Activated naive CD4-positive, alpha-beta T cell treated with Interleukin-2 at 50 U/mL for 16 hours (primary cell): Measurements from ENCODE around the gene SLC66A1.
"Not testable (repeated sequence)": the region's sequence is repeated elsewhere in the genome, so short reads cannot be mapped to it uniquely, and the experiment has no call there.

Experiments used
- DNase-seq: peaks from one replicate; pipeline ENCODE4 v3.0.0-alpha.2; 2020

The SLC66A1 gene

GRCh38 chr1:19311931-19312781, at the start of gene SLC66A1, which contains the start of gene AKR7A2:
Gene SLC66A1, plus strand, starts transcription at chr1:19312326. Its CDS starts 5,352 bp downstream, at chr1:19317678.
Gene AKR7A2, minus strand, starts transcription at chr1:19312144. Its CDS starts 20 bp downstream, at chr1:19312124.
- peak; percentile 90 for DNase-seq

- no peak for DNase-seq
Observed at GRCh38 chr1:19262744-19263143, 49.4 kb upstream of the SLC66A1 start.

- no peak for DNase-seq
Observed at GRCh38 chr1:19268445-19268844, 43.7 kb upstream of the SLC66A1 start.

- DNase-seq: not testable (repeated sequence)
Observed at GRCh38 chr1:19269427-19270342, 42.4 kb upstream of the SLC66A1 start.

GRCh38 chr1:19270343-19270730, 41.8 kb upstream of the SLC66A1 start:
- DNase-seq: not testable (repeated sequence)

GRCh38 chr1:19272064-19272463, 40.1 kb upstream of the SLC66A1 start:
- no peak for DNase-seq

GRCh38 chr1:19273106-19273843, 38.9 kb upstream of the SLC66A1 start:
- DNase-seq: no peak

- not testable (repeated sequence) for DNase-seq
Observed at GRCh38 chr1:19273844-19274531, 38.1 kb upstream of the SLC66A1 start.

GRCh38 chr1:19274636-19275035, 37.5 kb upstream of the SLC66A1 start:
- no peak for DNase-seq

- no peak for DNase-seq
Observed at GRCh38 chr1:19283891-19284290, 28.2 kb upstream of the SLC66A1 start.

GRCh38 chr1:19284881-19285280, 27.2 kb upstream of the SLC66A1 start:
- no peak for DNase-seq

- DNase-seq: not testable (repeated sequence)
Observed at GRCh38 chr1:19285366-19285765, 26.8 kb upstream of the SLC66A1 start.

GRCh38 chr1:19285807-19286206, 26.3 kb upstream of the SLC66A1 start:
- not testable (repeated sequence) for DNase-seq

- no peak for DNase-seq
Observed at GRCh38 chr1:19287436-19288185, 24.5 kb upstream of the SLC66A1 start.

- DNase-seq: peak; percentile 71
Observed at GRCh38 chr1:19288324-19289241, 23.5 kb upstream of the SLC66A1 start, which contains the start of gene AKR7A3. Gene AKR7A3, minus strand, starts transcription at chr1:19288770. Its CDS starts 61 bp downstream, at chr1:19288709.

- DNase-seq: no peak
Observed at GRCh38 chr1:19289244-19289643, 22.9 kb upstream of the SLC66A1 start.

GRCh38 chr1:19294638-19295037, 17.5 kb upstream of the SLC66A1 start:
- no peak for DNase-seq

GRCh38 chr1:19300211-19300610, 11.9 kb upstream of the SLC66A1 start:
- DNase-seq: no peak

GRCh38 chr1:19304081-19304480, 8.0 kb upstream of the SLC66A1 start:
- not testable (repeated sequence) for DNase-seq

- no peak for DNase-seq
Observed at GRCh38 chr1:19305880-19306279, 6.2 kb upstream of the SLC66A1 start.
